Mammary epithelial cell (primary cell): ENCODE data around the gene CPB2.

ENCODE experiments used
- EZH2 ChIP-seq: IDR thresholded peaks from 2 replicates; pipeline ENCODE4 v1.6.1; 2012; ENCODE audit warnings: low read length, inconsistent platforms, borderline replicate concordance
- TF ChIP-seq, protein P1 (sequence below), 2 donors: IDR thresholded peaks in 1 of 2; conservative IDR thresholded peaks in 1 of 2; 2 replicates each; pipeline ENCODE4 v1.5.1; 2011 to 2012; ENCODE audit warnings: inconsistent platforms in 2 of 2, low read length in 2 of 2, mild to moderate bottlenecking in 2 of 2, control low read depth in 1 of 2, low read depth in 1 of 2; ENCODE audit not compliant: insufficient read depth in 1 of 2; ENCODE audit errors: extremely low read depth in 1 of 2

DNA sequence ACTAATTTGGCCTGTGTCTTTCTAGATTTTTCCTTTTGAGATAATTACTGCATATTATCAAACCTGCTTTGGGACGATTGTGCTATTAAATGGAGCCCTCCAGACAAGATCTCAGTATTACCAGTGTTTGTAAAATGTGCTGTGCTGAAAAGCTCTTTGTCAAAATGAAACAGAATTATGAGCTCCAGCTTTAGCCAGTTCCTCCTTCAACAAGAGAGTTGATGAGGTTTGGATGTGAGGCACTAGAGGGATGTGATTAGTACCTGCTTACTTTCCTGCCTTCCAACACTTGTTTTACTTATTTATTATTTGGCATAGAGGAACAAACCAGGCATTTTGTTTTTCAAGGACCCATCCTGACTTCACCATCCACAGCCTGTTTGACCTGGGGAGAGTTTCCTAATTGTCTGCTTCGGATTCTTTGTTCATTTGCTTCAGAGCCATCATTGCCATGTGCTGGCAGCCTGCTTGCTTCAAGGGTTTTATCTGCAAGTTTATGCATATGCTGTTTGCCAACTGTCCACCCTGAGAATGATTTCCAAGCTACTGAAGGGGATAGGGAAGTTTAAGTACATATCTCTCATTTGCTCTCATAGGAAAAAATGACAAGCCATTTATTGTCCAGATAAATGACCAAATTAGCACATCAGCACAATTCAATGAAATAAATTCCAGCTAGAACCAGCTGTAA lies 32.9 kb upstream of the CPB2 start:
- TF ChIP-seq, protein P1, sequence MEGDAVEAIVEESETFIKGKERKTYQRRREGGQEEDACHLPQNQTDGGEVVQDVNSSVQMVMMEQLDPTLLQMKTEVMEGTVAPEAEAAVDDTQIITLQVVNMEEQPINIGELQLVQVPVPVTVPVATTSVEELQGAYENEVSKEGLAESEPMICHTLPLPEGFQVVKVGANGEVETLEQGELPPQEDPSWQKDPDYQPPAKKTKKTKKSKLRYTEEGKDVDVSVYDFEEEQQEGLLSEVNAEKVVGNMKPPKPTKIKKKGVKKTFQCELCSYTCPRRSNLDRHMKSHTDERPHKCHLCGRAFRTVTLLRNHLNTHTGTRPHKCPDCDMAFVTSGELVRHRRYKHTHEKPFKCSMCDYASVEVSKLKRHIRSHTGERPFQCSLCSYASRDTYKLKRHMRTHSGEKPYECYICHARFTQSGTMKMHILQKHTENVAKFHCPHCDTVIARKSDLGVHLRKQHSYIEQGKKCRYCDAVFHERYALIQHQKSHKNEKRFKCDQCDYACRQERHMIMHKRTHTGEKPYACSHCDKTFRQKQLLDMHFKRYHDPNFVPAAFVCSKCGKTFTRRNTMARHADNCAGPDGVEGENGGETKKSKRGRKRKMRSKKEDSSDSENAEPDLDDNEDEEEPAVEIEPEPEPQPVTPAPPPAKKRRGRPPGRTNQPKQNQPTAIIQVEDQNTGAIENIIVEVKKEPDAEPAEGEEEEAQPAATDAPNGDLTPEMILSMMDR (conservative IDR thresholded peaks at IDR 0.05 in 1 of 2, IDR thresholded peaks at IDR 0.05 in 1 of 2; ENCODE audit: extremely low read depth in 1 of 2, insufficient read depth in 1 of 2, low read depth in 1 of 2, low read length in 2 of 2): no peak
- TF ChIP-seq EZH2: no peak
